Neural progenitor cell (in vitro differentiated cells): Measurements from ENCODE around the gene LARGE1.

Experiments
- EZH2 ChIP-seq: fragments of 200-600 bp; sonication (generic); IDR thresholded peaks from 2 replicates; pipeline ENCODE4 v1.6.1; 2017; ENCODE audit warnings: antibody characterized with exemption, mild to moderate bottlenecking, moderate library complexity
- EZH2phosphoT487 ChIP-seq: fragments of 200-600 bp; sonication (generic); IDR thresholded peaks from 2 replicates; pipeline ENCODE4 v1.6.1; 2017; ENCODE audit warnings: antibody characterized with exemption
- TF ChIP-seq, protein P1 (sequence below): fragments of 200-600 bp; sonication (generic); IDR thresholded peaks from 2 replicates; pipeline ENCODE4 v1.5.1; 2017; ENCODE audit warnings: antibody characterized with exemption, mild to moderate bottlenecking

DNA sequence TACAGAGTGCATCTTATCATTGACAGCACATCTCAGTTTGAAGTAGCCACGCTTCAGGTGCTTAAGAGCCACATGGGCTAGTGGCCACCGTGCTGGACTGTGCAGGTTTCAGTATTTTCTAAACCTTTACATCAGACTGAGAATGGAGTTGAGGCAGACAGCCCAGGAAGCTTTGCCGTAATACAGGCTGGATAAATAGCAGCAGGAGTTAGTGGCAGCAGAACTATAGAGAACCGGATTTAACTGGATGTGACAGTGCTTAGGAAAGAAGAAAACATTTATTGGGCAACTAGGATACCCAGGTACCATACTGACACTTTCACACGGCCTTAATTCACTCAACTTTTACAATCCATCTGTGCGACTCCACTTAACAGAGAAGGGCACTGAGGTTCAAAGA is 145.5 kb downstream of the LARGE1 start:
- TF ChIP-seq EZH2 = no peak
- TF ChIP-seq, protein P1, sequence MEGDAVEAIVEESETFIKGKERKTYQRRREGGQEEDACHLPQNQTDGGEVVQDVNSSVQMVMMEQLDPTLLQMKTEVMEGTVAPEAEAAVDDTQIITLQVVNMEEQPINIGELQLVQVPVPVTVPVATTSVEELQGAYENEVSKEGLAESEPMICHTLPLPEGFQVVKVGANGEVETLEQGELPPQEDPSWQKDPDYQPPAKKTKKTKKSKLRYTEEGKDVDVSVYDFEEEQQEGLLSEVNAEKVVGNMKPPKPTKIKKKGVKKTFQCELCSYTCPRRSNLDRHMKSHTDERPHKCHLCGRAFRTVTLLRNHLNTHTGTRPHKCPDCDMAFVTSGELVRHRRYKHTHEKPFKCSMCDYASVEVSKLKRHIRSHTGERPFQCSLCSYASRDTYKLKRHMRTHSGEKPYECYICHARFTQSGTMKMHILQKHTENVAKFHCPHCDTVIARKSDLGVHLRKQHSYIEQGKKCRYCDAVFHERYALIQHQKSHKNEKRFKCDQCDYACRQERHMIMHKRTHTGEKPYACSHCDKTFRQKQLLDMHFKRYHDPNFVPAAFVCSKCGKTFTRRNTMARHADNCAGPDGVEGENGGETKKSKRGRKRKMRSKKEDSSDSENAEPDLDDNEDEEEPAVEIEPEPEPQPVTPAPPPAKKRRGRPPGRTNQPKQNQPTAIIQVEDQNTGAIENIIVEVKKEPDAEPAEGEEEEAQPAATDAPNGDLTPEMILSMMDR = no peak
- no peak for TF ChIP-seq EZH2phosphoT487
